ENCODE measurements around the gene RALB. TPM values are rescaled to one million over a fixed set of nuclear protein-coding genes. Genes with fewer than 3 reads are reported as not detected.

Gene RALB
- total RNA-seq, 4 donors from 2014 or later: 22.4 to 42.8 (median 34.9) TPM

GRCh38 chr2:120323807-120324399 lies 71.3 kb downstream of the RALB start:
- H3K4me3 ChIP-seq (ENCODE audit: low read depth, poor library complexity, severe bottlenecking): no peak overlapping the region
- intact Hi-C loops (cut with DNase I; ENCODE audit: low total_unique reads): no loop called here
- TF ChIP-seq POLR2A (IDR thresholded peaks at IDR 0.05) (no peak), CTCF (IDR thresholded peaks at IDR 0.05) (no peak)
- 83 to 89% methylated on average over 9 to 10 of the region's 10 CpGs for WGBS, 2 donors
- no peak for DNase-seq (ENCODE audit: low spot score in 2 of 2)

GRCh38 chr2:120324933-120325332 lies 72.3 kb downstream of the RALB start:
- 92 to 94% methylated on average over 6 to 7 of the region's 7 CpGs for WGBS, 2 donors
- no peak for DNase-seq (ENCODE audit: low spot score in 2 of 2)
- H3K4me3 ChIP-seq (ENCODE audit: low read depth, poor library complexity, severe bottlenecking): no peak overlapping the region
- no peak for TF ChIP-seq POLR2A (IDR thresholded peaks at IDR 0.05)
- TF ChIP-seq CTCF (IDR thresholded peaks at IDR 0.05): no peak
- intact Hi-C loops (cut with DNase I; ENCODE audit: low total_unique reads): no loop called here

- H3K4me3 ChIP-seq (ENCODE audit: low read depth, poor library complexity, severe bottlenecking): no peak overlapping the region
- TF ChIP-seq POLR2A (IDR thresholded peaks at IDR 0.05): no peak
- DNase-seq (ENCODE audit: low spot score in 2 of 2): no peak
- intact Hi-C loops (cut with DNase I; ENCODE audit: low total_unique reads): no loop called here
- WGBS, 2 donors: 85 to 87% methylated on average over 9 of the region's 9 CpGs
These were observed 73.4 kb downstream of the RALB start for GRCh38 chr2:120326066-120326465.

DNA sequence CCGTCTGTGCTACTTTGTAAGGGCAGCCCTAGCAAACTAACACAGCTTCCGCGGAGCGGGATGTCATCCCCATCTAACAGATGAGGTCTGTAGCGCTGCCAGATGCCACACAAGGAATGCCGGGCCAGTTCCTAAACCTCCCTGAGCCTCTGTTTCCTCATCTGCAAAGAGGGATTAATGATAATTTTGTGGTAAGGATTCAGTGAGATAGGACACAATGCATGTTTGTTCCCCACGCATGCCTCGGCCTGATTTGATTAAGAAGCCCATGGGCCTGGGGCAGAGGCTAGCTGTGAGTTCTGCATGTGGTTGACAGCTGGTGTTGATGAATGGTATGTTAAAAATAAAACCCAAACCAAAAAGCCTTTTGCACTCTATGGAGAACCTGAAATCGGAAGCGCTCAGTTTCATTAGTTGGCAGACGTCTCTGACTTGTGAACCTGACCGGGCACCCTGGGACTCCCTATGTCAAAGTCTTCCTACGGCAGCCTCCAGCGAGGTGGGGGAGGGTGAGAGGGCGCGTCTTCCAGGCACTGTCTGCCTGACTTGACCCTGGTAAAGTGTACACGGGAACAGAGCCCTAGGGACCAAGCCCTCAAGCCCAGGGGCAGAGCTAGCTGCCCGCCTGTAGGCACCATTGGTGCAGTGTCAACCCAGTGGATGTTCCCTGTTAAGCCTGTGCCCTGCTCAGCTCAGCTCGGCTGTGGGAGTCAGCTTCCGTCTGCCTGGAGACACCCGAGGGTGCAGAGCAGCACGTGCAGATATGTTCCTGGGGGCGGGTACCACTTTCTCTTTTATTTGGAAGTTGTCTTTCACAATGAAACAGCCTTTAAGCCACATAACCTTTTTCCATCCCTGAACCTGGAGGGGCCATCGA lies 78.5 kb downstream of the RALB start:
- intact Hi-C loops (cut with DNase I; ENCODE audit: low total_unique reads): no loop called here
- no peak for TF ChIP-seq CTCF (IDR thresholded peaks at IDR 0.05)
- no peak for TF ChIP-seq POLR2A (IDR thresholded peaks at IDR 0.05)
- DNase-seq (ENCODE audit: low spot score in 2 of 2): no peak
- WGBS, 2 donors: 54 to 55% methylated on average over 23 to 24 of the region's 24 CpGs
- H3K4me3 ChIP-seq (ENCODE audit: low read depth, poor library complexity, severe bottlenecking): no peak overlapping the region

DNA sequence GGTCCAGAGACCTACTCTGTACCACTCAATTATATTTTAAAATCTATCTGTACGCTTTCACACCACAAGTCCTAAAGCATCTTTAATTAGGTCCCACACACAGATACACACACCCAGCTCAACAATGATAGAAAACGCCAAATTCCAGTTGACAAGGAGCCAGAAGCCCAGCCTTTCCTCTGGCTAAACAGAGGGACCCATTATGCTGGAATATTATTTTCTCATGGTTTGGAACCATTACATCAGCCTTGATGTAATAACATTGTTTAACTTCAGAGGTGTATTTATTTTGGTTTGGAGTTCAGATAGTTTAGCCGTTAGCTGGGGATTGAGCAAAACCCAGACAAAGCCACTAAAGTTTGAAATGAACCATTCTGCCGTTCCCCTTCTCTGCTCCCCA lies 79.3 kb downstream of the RALB start:
- WGBS, 2 donors: 74 to 84% methylated on average over 4 of the region's 4 CpGs
- intact Hi-C loops (cut with DNase I; ENCODE audit: low total_unique reads): no loop called here
- TF ChIP-seq CTCF (IDR thresholded peaks at IDR 0.05): no peak
- no peak for TF ChIP-seq POLR2A (IDR thresholded peaks at IDR 0.05)
- H3K4me3 ChIP-seq (ENCODE audit: low read depth, poor library complexity, severe bottlenecking): no peak overlapping the region
- no peak for DNase-seq (ENCODE audit: low spot score in 2 of 2)

GRCh38 chr2:120332384-120332783 lies 79.7 kb downstream of the RALB start:
- DNase-seq (ENCODE audit: low spot score in 2 of 2): no peak
- H3K4me3 ChIP-seq (ENCODE audit: low read depth, poor library complexity, severe bottlenecking): no peak overlapping the region
- WGBS, 2 donors: 87 to 94% methylated on average over 6 of the region's 6 CpGs
- no peak for TF ChIP-seq CTCF (IDR thresholded peaks at IDR 0.05)
- intact Hi-C loops (cut with DNase I; ENCODE audit: low total_unique reads): no loop called here

Measured in lower leg skin (tissue), 4 donors.